Ectodermal cell (in vitro differentiated cells): ENCODE data around the gene CDC42SE2.
"Not testable (repeated sequence)": the region's sequence is repeated elsewhere in the genome, so short reads cannot be mapped to it uniquely, and the experiment has no call there.

Experiments used
- H3K27ac ChIP-seq: 2 replicates; pipeline ENCODE4 v1.7.0; 2013; ENCODE audit warnings: mild to moderate bottlenecking, low read depth, low read length; ENCODE audit not compliant: insufficient read depth, poor library complexity, severe bottlenecking
- H3K27me3 ChIP-seq: 2 replicates; pipeline ENCODE4 v1.7.0; 2013; ENCODE audit warnings: mild to moderate bottlenecking, low read length; ENCODE audit not compliant: insufficient read depth, control insufficient read depth, poor library complexity, severe bottlenecking
- H3K36me3 ChIP-seq: one replicate; pipeline ENCODE4 v1.7.0; 2013; ENCODE audit warnings: low read length; ENCODE audit not compliant: control insufficient read depth, insufficient read depth
- H3K4me1 ChIP-seq: one replicate; pipeline ENCODE4 v1.7.0; 2013; ENCODE audit warnings: low read length; ENCODE audit not compliant: control insufficient read depth, insufficient read depth
- H3K4me3 ChIP-seq: 2 replicates; pipeline ENCODE4 v1.7.0; 2013; ENCODE audit warnings: low read depth, low read length, control low read depth; ENCODE audit not compliant: insufficient read depth
- H3K9me3 ChIP-seq: 2 replicates; pipeline ENCODE4 v1.7.0; 2013; ENCODE audit warnings: mild to moderate bottlenecking, low read length, moderate library complexity; ENCODE audit not compliant: control insufficient read depth
- WGBS, 2 experiments: methylation state at CpG; one replicate each; pipeline ENCODE4 v1.1.7; 2013; ENCODE audit warnings: missing lambda C conversion rate in 2 of 2; 5-methylcytosine and 5-hydroxymethylcytosine counted together

The CDC42SE2 gene

GRCh38 chr5:131373265-131373664 lies 109.4 kb downstream of the CDC42SE2 start:
- Histone ChIP-seq H3K27me3 (no peaks in the 10 kb centered on the region), H3K4me3 (no peak overlapping the region), H3K9me3 (no peaks in the 10 kb centered on the region), H3K4me1 (no peaks in the 10 kb centered on the region), H3K36me3 (no peaks in the 10 kb centered on the region), H3K27ac (no peak overlapping the region)
- WGBS, 2 experiments, result 93 to 94% methylated on average over 5 of the region's 5 CpGs

DNA sequence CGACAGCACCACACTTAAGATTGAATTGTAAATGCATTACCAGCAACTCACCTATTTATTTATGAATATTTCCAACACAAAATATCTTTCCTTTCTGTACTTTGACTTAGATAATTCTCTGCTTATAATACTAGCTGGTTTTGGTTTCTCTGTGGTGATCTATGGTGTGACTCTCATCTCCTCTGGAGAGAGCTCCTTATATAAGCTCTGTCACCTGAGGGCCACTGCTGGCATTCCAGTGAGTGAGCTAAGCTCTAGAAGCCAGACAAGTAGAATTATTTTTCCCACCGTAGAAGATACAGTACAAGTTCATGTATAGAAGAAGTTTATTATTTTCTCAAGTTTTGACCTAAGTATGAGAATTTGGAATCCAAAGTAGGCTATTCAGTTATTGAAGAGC lies 111.5 kb downstream of the CDC42SE2 start:
- H3K27me3 ChIP-seq, result no peaks in the 10 kb centered on the region
- WGBS, 2 experiments, result 89 to 100% methylated on average over 1 to 2 of the region's 2 CpGs

GRCh38 chr5:131377346-131377745 lies 113.5 kb downstream of the CDC42SE2 start:
- WGBS, 2 experiments, result 96 to 97% methylated on average over 6 of the region's 6 CpGs
- Histone ChIP-seq H3K9me3 (no peaks in the 10 kb centered on the region), H3K27ac (no peak overlapping the region), H3K36me3 (no peaks in the 10 kb centered on the region), H3K4me3 (no peak overlapping the region), H3K4me1 (no peaks in the 10 kb centered on the region), H3K27me3 (no peaks in the 10 kb centered on the region)

More for the DNA sequence above, 111.5 kb downstream of the CDC42SE2 start:
- no peaks in the 10 kb centered on the region for H3K36me3 ChIP-seq
- no peaks in the 10 kb centered on the region for H3K9me3 ChIP-seq
- no peak overlapping the region for H3K4me3 ChIP-seq
- no peaks in the 10 kb centered on the region for H3K4me1 ChIP-seq
- no peak overlapping the region for H3K27ac ChIP-seq

DNA sequence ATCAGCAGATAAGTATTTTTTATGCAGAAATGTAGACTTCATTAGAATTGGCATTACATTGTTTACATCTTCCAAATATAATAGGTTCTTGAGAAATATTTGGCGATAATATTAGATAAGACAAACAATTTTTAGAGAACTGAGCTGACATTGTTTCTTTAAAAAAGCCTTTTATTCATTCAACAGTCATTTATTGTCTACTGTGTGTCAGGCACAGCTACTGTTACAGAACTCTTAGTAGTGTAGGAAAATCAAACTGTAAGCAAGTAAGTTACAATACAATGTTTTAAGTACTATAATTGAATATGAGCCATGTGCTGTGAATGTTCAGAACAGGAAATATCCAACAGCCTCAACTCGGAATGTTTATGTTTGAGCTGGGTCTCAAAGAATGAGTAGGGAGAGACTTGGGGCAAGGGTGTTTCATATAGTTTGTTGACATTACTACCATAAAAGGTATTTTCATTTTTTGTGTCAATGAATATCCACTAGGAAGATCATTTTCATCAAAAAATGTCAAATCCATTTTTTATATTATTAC lies 114.0 kb downstream of the CDC42SE2 start:
- Histone ChIP-seq H3K36me3 (no peaks in the 10 kb centered on the region), H3K27me3 (no peaks in the 10 kb centered on the region), H3K4me3 (no peak overlapping the region), H3K9me3 (no peaks in the 10 kb centered on the region), H3K27ac (no peak overlapping the region), H3K4me1 (no peaks in the 10 kb centered on the region)
- 100% methylated on average over 1 to 2 of the region's 2 CpGs for WGBS, 2 experiments

GRCh38 chr5:131378721-131379541 lies 115.1 kb downstream of the CDC42SE2 start:
- no peak overlapping the region for H3K27ac ChIP-seq
- no peak overlapping the region for H3K4me3 ChIP-seq
- no peaks in the 10 kb centered on the region for H3K4me1 ChIP-seq
- no peaks in the 10 kb centered on the region for H3K9me3 ChIP-seq
- H3K36me3 ChIP-seq, result no peaks in the 10 kb centered on the region
- H3K27me3 ChIP-seq, result no peaks in the 10 kb centered on the region

- Histone ChIP-seq H3K27ac (no peak overlapping the region), H3K4me1 (no peaks in the 10 kb centered on the region), H3K36me3 (no peaks in the 10 kb centered on the region), H3K27me3 (no peaks in the 10 kb centered on the region), H3K4me3 (no peak overlapping the region), H3K9me3 (no peaks in the 10 kb centered on the region)
- WGBS, 2 experiments, result 94 to 95% methylated on average over 7 of the region's 7 CpGs
Measured at GRCh38 chr5:131379723-131380122, 115.9 kb downstream of the CDC42SE2 start.

GRCh38 chr5:131380238-131380637 lies 116.4 kb downstream of the CDC42SE2 start:
- H3K4me3 ChIP-seq, H3K36me3 ChIP-seq, H3K27me3 ChIP-seq, H3K27ac ChIP-seq, H3K4me1 ChIP-seq, H3K9me3 ChIP-seq: not testable (repeated sequence)
- WGBS, 2 experiments, result 90 to 97% methylated on average over 2 of the region's 2 CpGs

DNA sequence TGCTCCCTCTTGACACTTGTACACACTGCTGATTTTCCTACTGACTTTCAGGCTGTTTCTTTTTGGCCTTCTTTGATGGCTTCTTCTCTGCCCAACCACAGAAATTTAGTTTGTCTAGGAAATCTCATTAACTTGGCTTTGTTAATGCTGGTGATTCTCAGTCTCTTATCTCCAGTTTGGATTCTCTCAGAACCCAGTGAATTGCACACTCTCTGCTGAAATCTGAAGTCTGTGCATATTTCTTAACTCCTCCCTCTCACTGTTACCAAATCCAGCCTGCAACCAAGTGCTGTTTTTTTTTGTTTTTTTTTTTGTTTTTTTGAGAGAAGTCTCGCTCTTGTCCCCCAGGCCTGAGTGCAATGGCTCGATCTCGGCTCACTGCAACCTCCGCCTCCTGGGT lies 117.2 kb downstream of the CDC42SE2 start:
- H3K27ac ChIP-seq, result no peak overlapping the region
- 93 to 97% methylated on average over 4 of the region's 4 CpGs for WGBS, 2 experiments
- no peak overlapping the region for H3K4me3 ChIP-seq
- H3K4me1 ChIP-seq, result no peaks in the 10 kb centered on the region
- H3K9me3 ChIP-seq, result no peaks in the 10 kb centered on the region
- no peaks in the 10 kb centered on the region for H3K36me3 ChIP-seq
- H3K27me3 ChIP-seq, result no peaks in the 10 kb centered on the region

DNA sequence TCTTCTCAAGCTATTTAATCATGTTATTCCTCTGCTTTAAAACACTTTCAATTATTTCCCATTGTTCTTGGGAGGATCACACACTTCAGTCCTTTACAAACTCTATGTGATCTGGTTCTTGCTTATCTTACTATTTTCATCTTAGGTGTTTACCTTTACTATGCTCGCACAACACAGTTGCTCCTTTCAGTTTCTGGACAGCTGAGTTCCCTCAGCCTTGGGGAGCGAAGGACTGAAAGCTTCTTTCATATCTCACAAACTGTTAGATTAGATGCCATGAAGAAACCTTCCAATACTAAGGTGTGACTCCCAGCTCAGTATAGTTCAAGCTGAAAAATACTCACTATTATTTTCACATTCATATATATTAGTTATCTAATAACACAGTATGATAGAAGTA lies 117.9 kb downstream of the CDC42SE2 start:
- H3K4me3 ChIP-seq, result no peak overlapping the region
- H3K27ac ChIP-seq, result no peak overlapping the region
- no peaks in the 10 kb centered on the region for H3K27me3 ChIP-seq
- no peaks in the 10 kb centered on the region for H3K36me3 ChIP-seq
- H3K4me1 ChIP-seq, result no peaks in the 10 kb centered on the region
- WGBS, 2 experiments, result 95 to 97% methylated on average over 2 of the region's 2 CpGs
- H3K9me3 ChIP-seq, result no peaks in the 10 kb centered on the region

DNA sequence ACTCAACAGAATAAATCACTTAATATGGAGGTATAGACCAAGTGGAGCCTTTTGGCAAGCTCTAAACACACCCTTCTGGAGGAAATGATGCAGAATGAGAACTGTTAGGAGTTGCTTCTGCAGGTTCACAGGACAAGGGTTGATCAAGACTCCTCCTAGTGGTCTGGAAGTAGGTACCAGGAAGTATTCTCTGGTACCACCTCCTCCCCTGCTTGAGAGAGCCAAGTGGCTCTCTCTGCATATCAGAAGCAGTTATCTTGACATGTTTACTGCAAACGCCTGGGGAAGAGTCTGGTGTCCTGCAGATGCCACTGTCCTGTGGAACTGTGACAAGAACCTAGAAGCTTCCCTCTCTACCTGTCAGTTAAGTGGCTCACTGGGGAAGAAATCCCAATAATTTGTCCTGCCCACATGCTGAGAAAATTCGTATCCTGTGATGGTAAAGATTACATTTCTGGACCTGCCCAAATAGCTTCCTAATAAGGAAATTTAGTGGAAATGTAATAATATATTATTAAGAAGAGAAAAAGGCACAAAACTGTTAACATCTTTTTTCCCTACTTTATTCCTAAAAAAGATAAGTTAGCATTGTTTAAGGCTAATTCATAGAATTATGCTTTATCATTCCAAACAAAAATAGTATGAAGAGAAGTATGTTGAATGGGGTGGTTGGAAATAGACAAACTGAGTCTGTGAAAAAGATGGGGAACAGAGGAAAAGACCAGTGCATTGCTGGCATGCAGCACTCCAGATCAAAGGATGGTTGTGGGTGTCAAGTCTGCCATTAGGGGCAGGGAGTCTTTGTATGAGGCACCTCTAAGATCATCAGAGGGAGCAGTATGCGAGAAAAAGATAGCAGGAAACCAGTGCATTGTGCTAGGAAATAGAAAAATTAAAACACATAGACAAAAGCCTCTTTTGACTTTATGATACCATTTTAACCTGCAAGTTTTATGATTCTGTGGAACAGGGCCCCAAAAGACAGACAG lies 118.8 kb downstream of the CDC42SE2 start:
- H3K4me1 ChIP-seq, result no peaks in the 10 kb centered on the region

More for the DNA sequence above, 118.8 kb downstream of the CDC42SE2 start:
- Histone ChIP-seq H3K27me3 (no peaks in the 10 kb centered on the region), H3K9me3 (no peaks in the 10 kb centered on the region), H3K36me3 (no peaks in the 10 kb centered on the region), H3K4me3 (no peak overlapping the region), H3K27ac (no peak overlapping the region)
- 62 to 72% methylated on average over 2 to 3 of the region's 3 CpGs for WGBS, 2 experiments
